Lower leg skin (tissue), 4 donors: ENCODE results near the gene ADARB2. TPM values are rescaled to one million over a fixed set of nuclear protein-coding genes. Genes with fewer than 3 reads are reported as not detected.

Experiments
- DNase-seq, 2 donors: peaks; one replicate each; pipeline ENCODE4 v3.0.0-alpha.2; 2019; ENCODE audit warnings: low spot score in 2 of 2
- H3K4me3 ChIP-seq: fragments of 200-600 bp; sonication (generic); 2 replicates; pipeline ENCODE4 v1.5.1; 2017; ENCODE audit warnings: mild to moderate bottlenecking, low read depth; ENCODE audit not compliant: poor library complexity, severe bottlenecking
- CTCF ChIP-seq, 3 donors: fragments of 450-650 bp; IDR thresholded peaks; one replicate each; pipeline ENCODE4 v1.5.1; 2016; ENCODE audit warnings: antibody characterized with exemption in 3 of 3, mild to moderate bottlenecking in 3 of 3, moderate library complexity in 2 of 3
- POLR2A ChIP-seq, 2 donors: fragments of 450-650 bp; IDR thresholded peaks; one replicate each; pipeline ENCODE4 v1.6.1; 2016 to 2017; ENCODE audit warnings: antibody characterized with exemption in 2 of 2, mild to moderate bottlenecking in 1 of 2, moderate library complexity in 1 of 2
- WGBS, 2 donors: methylation state at CpG; one replicate each; pipeline ENCODE4 v1.1.5; 2018; 5-methylcytosine and 5-hydroxymethylcytosine counted together
- intact Hi-C: fragments of 100-400 bp; cut with DNase I; formaldehyde crosslinking; loops from one replicate; pipeline ENCODE4 v1.15.0; 2023; ENCODE audit warnings: low total_unique reads
- total RNA-seq, 4 donors: library from RNA; depleted of rRNA; stranded (reverse); fragments of >200 nt; gene quantifications; one replicate each; pipeline ENCODE4 v1.1.0, GENCODE V29; 2016

The ADARB2 gene
- total RNA-seq, 4 donors from 2014 or later, result 0.72 to 3.6 (median 1.8) TPM

GRCh38 chr10:1426786-1427185, 310.5 kb downstream of the ADARB2 start:
- H3K4me3 ChIP-seq, result no peak overlapping the region
- intact Hi-C loops, result no loop called here
- no peak for TF ChIP-seq POLR2A (IDR thresholded peaks at IDR 0.05)
- TF ChIP-seq CTCF (IDR thresholded peaks at IDR 0.05), result no peak
- 90 to 91% methylated on average over 6 of the region's 6 CpGs for WGBS, 2 donors
- no peak for DNase-seq

- intact Hi-C loops, result no loop called here
- WGBS, 2 donors, result 58 to 66% methylated on average over 7 of the region's 7 CpGs
Observed at GRCh38 chr10:1425879-1426278, 311.4 kb downstream of the ADARB2 start.

GRCh38 chr10:1424648-1425047, 312.7 kb downstream of the ADARB2 start:
- DNase-seq, result no peak
- intact Hi-C loops, result no loop called here
- 82 to 89% methylated on average over 7 of the region's 7 CpGs for WGBS, 2 donors
- no peak overlapping the region for H3K4me3 ChIP-seq
- TF ChIP-seq CTCF (IDR thresholded peaks at IDR 0.05), result no peak
- TF ChIP-seq POLR2A (IDR thresholded peaks at IDR 0.05), result no peak

More at GRCh38 chr10:1425879-1426278, 311.4 kb downstream of the ADARB2 start:
- no peak overlapping the region for H3K4me3 ChIP-seq
- DNase-seq, result no peak
- TF ChIP-seq POLR2A (IDR thresholded peaks at IDR 0.05), result no peak
- TF ChIP-seq CTCF (IDR thresholded peaks at IDR 0.05), result no peak

GRCh38 chr10:1423676-1424253, 313.6 kb downstream of the ADARB2 start:
- intact Hi-C loops, result no loop called here
- H3K4me3 ChIP-seq, result no peak overlapping the region
- DNase-seq, result no peak
- TF ChIP-seq POLR2A (IDR thresholded peaks at IDR 0.05) (no peak), CTCF (IDR thresholded peaks at IDR 0.05) (no peak)
- 88 to 95% methylated on average over 2 of the region's 2 CpGs for WGBS, 2 donors

GRCh38 chr10:1422275-1422674, 315.1 kb downstream of the ADARB2 start:
- WGBS, 2 donors, result 85 to 89% methylated on average over 6 to 7 of the region's 8 CpGs
- TF ChIP-seq POLR2A (IDR thresholded peaks at IDR 0.05) (no peak), CTCF (IDR thresholded peaks at IDR 0.05) (no peak)
- intact Hi-C loops, result no loop called here

More at GRCh38 chr10:1422275-1422674, 315.1 kb downstream of the ADARB2 start:
- no peak overlapping the region for H3K4me3 ChIP-seq
- no peak for DNase-seq
